Mammary epithelial cell (primary cell): Measurements from ENCODE around the gene ABHD10.

ENCODE experiments used
- EZH2 ChIP-seq: IDR thresholded peaks from 2 replicates; pipeline ENCODE4 v1.6.1; 2012; ENCODE audit warnings: low read length, inconsistent platforms, borderline replicate concordance
- TF ChIP-seq, protein P1 (sequence below), 2 donors: IDR thresholded peaks in 1 of 2; conservative IDR thresholded peaks in 1 of 2; 2 replicates each; pipeline ENCODE4 v1.5.1; 2011 to 2012; ENCODE audit warnings: inconsistent platforms in 2 of 2, low read length in 2 of 2, mild to moderate bottlenecking in 2 of 2, control low read depth in 1 of 2, low read depth in 1 of 2; ENCODE audit not compliant: insufficient read depth in 1 of 2; ENCODE audit errors: extremely low read depth in 1 of 2

DNA sequence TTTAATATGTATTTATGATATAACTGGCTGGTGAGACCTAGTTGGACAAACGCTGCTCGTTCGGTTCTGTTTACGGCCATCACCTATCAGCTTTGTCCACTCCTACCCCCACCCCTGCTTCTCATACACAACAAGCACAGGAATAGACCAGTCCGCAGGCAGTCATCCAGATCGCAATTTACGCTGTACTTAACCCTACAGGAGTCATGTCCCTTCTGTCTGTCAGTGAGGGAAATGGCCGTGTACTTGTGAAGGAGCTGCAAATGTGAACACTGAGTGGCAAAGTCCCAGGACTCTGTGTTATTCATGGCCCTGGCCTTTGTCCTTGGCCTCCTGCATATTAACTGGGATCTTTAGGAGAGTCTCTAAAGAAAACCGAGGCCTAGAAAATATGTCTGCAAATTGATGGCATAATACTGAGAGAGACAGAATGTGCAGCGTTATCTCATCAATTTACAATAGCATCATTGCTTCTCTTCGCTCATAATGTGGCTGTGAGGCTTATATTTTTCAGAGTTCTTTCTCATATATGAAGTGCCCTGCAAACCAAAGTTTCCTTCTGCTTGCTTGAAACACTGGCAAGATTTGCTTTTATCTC is 7.2 kb upstream of the ABHD10 start:
- no peak for TF ChIP-seq EZH2
- TF ChIP-seq, protein P1, sequence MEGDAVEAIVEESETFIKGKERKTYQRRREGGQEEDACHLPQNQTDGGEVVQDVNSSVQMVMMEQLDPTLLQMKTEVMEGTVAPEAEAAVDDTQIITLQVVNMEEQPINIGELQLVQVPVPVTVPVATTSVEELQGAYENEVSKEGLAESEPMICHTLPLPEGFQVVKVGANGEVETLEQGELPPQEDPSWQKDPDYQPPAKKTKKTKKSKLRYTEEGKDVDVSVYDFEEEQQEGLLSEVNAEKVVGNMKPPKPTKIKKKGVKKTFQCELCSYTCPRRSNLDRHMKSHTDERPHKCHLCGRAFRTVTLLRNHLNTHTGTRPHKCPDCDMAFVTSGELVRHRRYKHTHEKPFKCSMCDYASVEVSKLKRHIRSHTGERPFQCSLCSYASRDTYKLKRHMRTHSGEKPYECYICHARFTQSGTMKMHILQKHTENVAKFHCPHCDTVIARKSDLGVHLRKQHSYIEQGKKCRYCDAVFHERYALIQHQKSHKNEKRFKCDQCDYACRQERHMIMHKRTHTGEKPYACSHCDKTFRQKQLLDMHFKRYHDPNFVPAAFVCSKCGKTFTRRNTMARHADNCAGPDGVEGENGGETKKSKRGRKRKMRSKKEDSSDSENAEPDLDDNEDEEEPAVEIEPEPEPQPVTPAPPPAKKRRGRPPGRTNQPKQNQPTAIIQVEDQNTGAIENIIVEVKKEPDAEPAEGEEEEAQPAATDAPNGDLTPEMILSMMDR (conservative IDR thresholded peaks at IDR 0.05 in 1 of 2, IDR thresholded peaks at IDR 0.05 in 1 of 2; ENCODE audit: extremely low read depth in 1 of 2, insufficient read depth in 1 of 2, low read depth in 1 of 2, low read length in 2 of 2): no peak
